Adipose tissue (tissue), 3 donors: ENCODE results near the gene WNT5B. TPM values are rescaled to one million over a fixed set of nuclear protein-coding genes. Genes with fewer than 3 reads are reported as not detected.

Experiments used
- H3K27ac ChIP-seq: one replicate; pipeline ENCODE4 v1.5.1; 2013; ENCODE audit warnings: low read depth, low read length
- WGBS, 3 donors: extraction: QIAGEN DNeasy Blood & Tissue Kit; methylation state at CpG; one replicate each; pipeline ENCODE4 v1.1.7; 2013; 5-methylcytosine and 5-hydroxymethylcytosine counted together
- polyA plus RNA-seq, 3 donors: library from polyadenylated mRNA; stranded (reverse); fragments of 200-250 nt; gene quantifications; one replicate each; pipeline ENCODE4 v1.2.3, GENCODE V29; 2013
- donor health status: healthy with polysubstance abuse.
- donor health status: Bipolar disorder and iron deficiency.
- donor health status: healthy.

Gene WNT5B
- polyA plus RNA-seq, 3 donors, result 0.76 to 2.2 (median 0.94) TPM

- WGBS, 3 donors, result 57 to 68% (median 63%) methylated on average over 7 of the region's 7 CpGs
- no peak overlapping the region for H3K27ac ChIP-seq
Observed at GRCh38 chr12:1643905-1644533, 15.0 kb downstream of the WNT5B start.

- 38 to 47% (median 44%) methylated on average over 15 of the region's 15 CpGs for WGBS, 3 donors
- H3K27ac ChIP-seq, result no peak overlapping the region
Observed at GRCh38 chr12:1644534-1645438, 15.8 kb downstream of the WNT5B start.

GRCh38 chr12:1645819-1646218 lies 16.8 kb downstream of the WNT5B start:
- no peak overlapping the region for H3K27ac ChIP-seq

GRCh38 chr12:1646569-1647284 lies 17.7 kb downstream of the WNT5B start:
- 56 to 84% (median 67%) methylated on average over 21 of the region's 21 CpGs for WGBS, 3 donors
- no peak overlapping the region for H3K27ac ChIP-seq

More at GRCh38 chr12:1645819-1646218, 16.8 kb downstream of the WNT5B start:
- WGBS, 3 donors, result 95 to 97% (median 96%) methylated on average over 29 of the region's 29 CpGs

GRCh38 chr12:1647285-1647669 lies 18.2 kb downstream of the WNT5B start:
- 87 to 93% (median 92%) methylated on average over 3 of the region's 3 CpGs for WGBS, 3 donors
- no peak overlapping the region for H3K27ac ChIP-seq

GRCh38 chr12:1650260-1650977 lies 21.4 kb downstream of the WNT5B start:
- H3K27ac ChIP-seq, result no peak overlapping the region
- 41 to 46% (median 44%) methylated on average over 5 of the region's 5 CpGs for WGBS, 3 donors

- H3K27ac ChIP-seq, result no peak overlapping the region
- WGBS, 3 donors, result 46 to 70% (median 56%) methylated on average over 6 of the region's 6 CpGs
Observed at GRCh38 chr12:1650978-1651361, 21.9 kb downstream of the WNT5B start.

- no peak overlapping the region for H3K27ac ChIP-seq
Observed at GRCh38 chr12:1651946-1652345, 22.9 kb downstream of the WNT5B start.

GRCh38 chr12:1655225-1655788 lies 26.3 kb downstream of the WNT5B start:
- 82 to 90% (median 86%) methylated on average over 6 of the region's 6 CpGs for WGBS, 3 donors
- no peak overlapping the region for H3K27ac ChIP-seq

- WGBS, 3 donors, result 82 to 93% (median 86%) methylated on average over 12 of the region's 12 CpGs
- no peak overlapping the region for H3K27ac ChIP-seq
Observed at GRCh38 chr12:1656902-1657301, 27.9 kb downstream of the WNT5B start.

GRCh38 chr12:1657688-1658087 lies 28.7 kb downstream of the WNT5B start:
- WGBS, 3 donors, result 26 to 58% (median 29%) methylated on average over 1 of the region's 1 CpG
- no peak overlapping the region for H3K27ac ChIP-seq

- H3K27ac ChIP-seq, result no peak overlapping the region
- WGBS, 3 donors, result 37 to 55% (median 37%) methylated on average over 15 to 18 of the region's 20 CpGs
Observed at GRCh38 chr12:1660304-1661187, 31.5 kb downstream of the WNT5B start.

GRCh38 chr12:1661553-1662335 lies 32.7 kb downstream of the WNT5B start:
- 2 to 7% (median 4%) methylated on average over 34 to 68 of the region's 69 CpGs for whole genome bisulfite sequencing, 3 donors
- no peak overlapping the region for H3K27ac ChIP-seq

GRCh38 chr12:1662761-1663439 lies 33.9 kb downstream of the WNT5B start:
- no peak overlapping the region for H3K27ac ChIP-seq
- 14 to 38% (median 26%) methylated on average over 42 to 46 of the region's 46 CpGs for WGBS, 3 donors

GRCh38 chr12:1663440-1664132 lies 34.6 kb downstream of the WNT5B start:
- no peak overlapping the region for H3K27ac ChIP-seq
- 85 to 90% (median 85%) methylated on average over 11 of the region's 11 CpGs for WGBS, 3 donors

GRCh38 chr12:1665366-1665765 lies 36.3 kb downstream of the WNT5B start:
- 86 to 93% (median 90%) methylated on average over 2 of the region's 2 CpGs for WGBS, 3 donors
- H3K27ac ChIP-seq, result no peak overlapping the region
